GM23338 (cell line): ENCODE results near the gene HERPUD1. TPM values are rescaled to one million over a fixed set of nuclear protein-coding genes. Genes with fewer than 3 reads are reported as not detected.

Experiments used
- ATAC-seq: fragments of 200-7000 bp; cut with Tn5 transposase; 3 replicates; pipeline ENCODE4 v1.9.1; 2020
- DNase-seq: peaks from one replicate; pipeline ENCODE4 v3.0.0-alpha.2; 2015; ENCODE audit warnings: low spot score
- H2AFZ ChIP-seq: fragments of 200-600 bp; sonication (generic); 2 replicates; pipeline ENCODE4 v1.8.0; 2016; ENCODE audit warnings: antibody characterized with exemption, mild to moderate bottlenecking, moderate library complexity
- H3F3A ChIP-seq: fragments of 200-600 bp; sonication (generic); replicated peaks from 2 replicates; pipeline ENCODE4 v1.8.0; 2017; ENCODE audit warnings: antibody characterized with exemption, mixed run types, low read depth
- H3K27ac ChIP-seq: fragments of 200-600 bp; sonication (generic); 2 replicates; pipeline ENCODE4 v1.6.1; 2016; ENCODE audit warnings: low read depth
- H3K27me3 ChIP-seq: fragments of 200-600 bp; sonication (generic); 2 replicates; pipeline ENCODE4 v1.8.0; 2016; ENCODE audit warnings: mild to moderate bottlenecking, mixed run types, moderate library complexity; ENCODE audit not compliant: insufficient read depth
- H3K36me3 ChIP-seq: fragments of 200-600 bp; sonication (generic); 2 replicates; pipeline ENCODE4 v1.8.0; 2016; ENCODE audit warnings: mild to moderate bottlenecking; ENCODE audit not compliant: insufficient read depth
- H3K4me1 ChIP-seq: fragments of 200-600 bp; sonication (generic); 2 replicates; pipeline ENCODE4 v1.8.0; 2016; ENCODE audit warnings: mild to moderate bottlenecking, moderate library complexity; ENCODE audit not compliant: insufficient read depth
- H3K4me2 ChIP-seq: fragments of 200-600 bp; sonication (generic); 2 replicates; pipeline ENCODE4 v1.7.1; 2017; ENCODE audit warnings: mixed run types
- H3K4me3 ChIP-seq: fragments of 200-600 bp; sonication (generic); 2 replicates; pipeline ENCODE4 v1.6.1; 2016; ENCODE audit warnings: mixed run types
- H3K79me2 ChIP-seq: fragments of 200-600 bp; sonication (generic); replicated peaks from 2 replicates; pipeline ENCODE4 v1.8.0; 2017; ENCODE audit warnings: mild to moderate bottlenecking; ENCODE audit not compliant: insufficient read depth
- H3K9me2 ChIP-seq: fragments of 200-600 bp; sonication (generic); 2 replicates; pipeline ENCODE4 v1.8.0; 2017; ENCODE audit not compliant: insufficient read depth
- H4K20me1 ChIP-seq: fragments of 200-600 bp; sonication (generic); replicated peaks from 2 replicates; pipeline ENCODE4 v1.8.0; 2017; ENCODE audit warnings: mild to moderate bottlenecking; ENCODE audit not compliant: insufficient read depth
- H3K27ac Mint-ChIP-seq: 2 replicates; pipeline ENCODE4 v1.8.0; 2020; ENCODE audit warnings: inconsistent platforms, mild to moderate bottlenecking, moderate library complexity, mixed read lengths
- H3K27me3 Mint-ChIP-seq: 3 replicates; pipeline ENCODE4 v1.8.0; 2022; ENCODE audit warnings: low read depth, mild to moderate bottlenecking, moderate library complexity, mixed read lengths, inconsistent platforms; ENCODE audit not compliant: insufficient read depth, poor library complexity
- H3K36me3 Mint-ChIP-seq: 3 replicates; pipeline ENCODE4 v1.8.0; 2021; ENCODE audit warnings: low read depth, mild to moderate bottlenecking, inconsistent platforms, moderate library complexity, mixed read lengths
- H3K4me1 Mint-ChIP-seq: 3 replicates; pipeline ENCODE4 v1.8.0; 2020; ENCODE audit warnings: mild to moderate bottlenecking, inconsistent platforms, mixed read lengths
- H3K4me3 Mint-ChIP-seq: 3 replicates; pipeline ENCODE4 v1.8.0; 2021; ENCODE audit warnings: moderate library complexity, mild to moderate bottlenecking, inconsistent platforms, mixed read lengths
- H3K9me3 Mint-ChIP-seq: 3 replicates; pipeline ENCODE4 v1.8.0; 2020; ENCODE audit warnings: moderate library complexity, mild to moderate bottlenecking, inconsistent platforms, mixed read lengths
- CREB1 ChIP-seq: fragments of 250-450 bp; sonication (Bioruptor Pico); IDR thresholded peaks from 2 replicates; pipeline ENCODE4 v1.5.0; 2020; ENCODE audit warnings: low read depth, mild to moderate bottlenecking, moderate library complexity
- ETS1 ChIP-seq: IDR thresholded peaks from 2 replicates; pipeline ENCODE4 v1.6.1; 2016; ENCODE audit warnings: antibody characterized with exemption
- EZH2 ChIP-seq: fragments of 200-600 bp; sonication (generic); IDR thresholded peaks from one replicate; pipeline ENCODE4 v1.8.0; 2017; ENCODE audit warnings: antibody characterized with exemption, mild to moderate bottlenecking, low read depth; ENCODE audit not compliant: unreplicated experiment
- EZH2phosphoT487 ChIP-seq: fragments of 200-600 bp; sonication (generic); IDR thresholded peaks from one replicate; pipeline ENCODE4 v1.8.1; 2018; ENCODE audit warnings: antibody characterized with exemption; ENCODE audit not compliant: unreplicated experiment
- JUNB ChIP-seq: IDR thresholded peaks from one replicate; pipeline ENCODE4 v1.6.1; 2016; ENCODE audit warnings: antibody characterized with exemption; ENCODE audit not compliant: unreplicated experiment
- NANOG ChIP-seq: IDR thresholded peaks from 2 replicates; pipeline ENCODE4 v1.6.1; 2016; ENCODE audit warnings: antibody characterized with exemption, borderline replicate concordance
- REST ChIP-seq: IDR thresholded peaks from one replicate; pipeline ENCODE4 v1.6.1; 2018; ENCODE audit warnings: antibody characterized with exemption; ENCODE audit not compliant: unreplicated experiment
- ZNF114 ChIP-seq: fragments of 250-450 bp; sonication (Bioruptor Pico); IDR thresholded peaks from 2 replicates; pipeline ENCODE4 v1.5.0; 2020; ENCODE audit warnings: mild to moderate bottlenecking, moderate library complexity
- ZNF331 ChIP-seq: fragments of 250-450 bp; sonication (Bioruptor Pico); IDR thresholded peaks from 2 replicates; pipeline ENCODE4 v1.5.0; 2020; ENCODE audit warnings: low read depth, mild to moderate bottlenecking, moderate library complexity
- ZNF462 ChIP-seq: fragments of 250-450 bp; sonication (Bioruptor Pico); IDR thresholded peaks from 2 replicates; pipeline ENCODE4 v1.5.0; 2020; ENCODE audit warnings: mild to moderate bottlenecking, moderate library complexity
- polyA plus RNA-seq: library from polyadenylated mRNA; unstranded; fragments of >200 nt; fragmentation: Nextera tagmentation; extraction: Ambion mirVana; gene quantifications from 2 replicates; pipeline ENCODE4 v1.2.1, GENCODE V29; 2016
- total RNA-seq: library from RNA; depleted of rRNA; stranded (reverse); fragments of >200 nt; shearing (Covaris generic); gene quantifications from 2 replicates; pipeline ENCODE4 v1.2.3, GENCODE V29; 2014

The HERPUD1 gene
- total and polyA plus RNA-seq, 2 experiments from 2014 or later, result 41.1 to 44.1 TPM

GRCh38 chr16:56977823-56978430, 46.0 kb downstream of the HERPUD1 start:
- Histone ChIP-seq H2AFZ (no peak overlapping the region), H4K20me1 (no peaks in the 10 kb centered on the region), H3F3A (no peaks in the 10 kb centered on the region), H3K79me2 (no peaks in the 10 kb centered on the region), H3K36me3 (no peaks in the 10 kb centered on the region), H3K4me3 (no peak overlapping the region), H3K4me1 (no peaks in the 10 kb centered on the region), H3K9me2 (no peaks in the 10 kb centered on the region), H3K27ac (no peak overlapping the region), H3K27me3 (no peaks in the 10 kb centered on the region), H3K4me2 (no peak overlapping the region)
- no peak for DNase-seq
- Mint-ChIP-seq H3K27me3 (peaks cover 8% of the 10 kb centered on the region), H3K36me3 (no peaks in the 10 kb centered on the region), H3K4me1 (no peaks in the 10 kb centered on the region; the same call in 2 of the 3 replicates), H3K27ac (no peak overlapping the region), H3K4me3 (no peak overlapping the region), H3K9me3 (peaks cover 2% of the 10 kb centered on the region; the same call in 1 of the 3 replicates)
- TF ChIP-seq NANOG (no peak), EZH2phosphoT487 (no peak), ZNF114 (CRISPR knock-in tag) (no peak), JUNB (no peak), CREB1 (no peak), EZH2 (no peak), ETS1 (no peak), ZNF462 (no peak), ZNF331 (CRISPR knock-in tag) (no peak), REST (no peak)
- no peak for ATAC-seq
